OCI-M2 (cell line): ENCODE data around the gene TMEM17.
A peak's percentile ranks its signal among the peaks of the same experiment; 100 is the strongest.

ENCODE experiments used
- DNase-seq: peaks from one replicate; lab custom pipeline; 2025; ENCODE audit not compliant: unreplicated experiment; lab: John Stamatoyannopoulos, UW

TMEM17 gene

DNA sequence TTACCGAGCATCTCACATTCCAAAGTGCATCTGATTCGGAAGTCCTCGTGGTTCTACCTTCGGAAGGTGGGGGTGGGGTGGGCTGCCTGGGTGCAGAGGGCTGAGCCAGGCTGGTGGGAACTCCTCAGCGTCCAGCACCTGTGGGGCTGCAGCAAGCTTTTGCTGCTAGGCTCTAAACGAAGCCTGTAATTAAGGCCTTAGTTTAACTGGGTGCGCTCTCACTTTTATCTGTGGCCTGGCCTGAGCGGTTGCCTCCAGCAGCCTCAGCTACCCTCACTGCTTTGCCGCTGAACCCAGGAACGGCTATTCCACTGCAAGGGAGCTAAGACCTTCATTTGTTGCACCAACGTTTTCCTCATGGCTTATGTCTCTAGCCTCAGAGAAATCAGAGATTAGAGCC is 48.4 kb downstream of the TMEM17 start:
- no peak for DNase-seq

DNA sequence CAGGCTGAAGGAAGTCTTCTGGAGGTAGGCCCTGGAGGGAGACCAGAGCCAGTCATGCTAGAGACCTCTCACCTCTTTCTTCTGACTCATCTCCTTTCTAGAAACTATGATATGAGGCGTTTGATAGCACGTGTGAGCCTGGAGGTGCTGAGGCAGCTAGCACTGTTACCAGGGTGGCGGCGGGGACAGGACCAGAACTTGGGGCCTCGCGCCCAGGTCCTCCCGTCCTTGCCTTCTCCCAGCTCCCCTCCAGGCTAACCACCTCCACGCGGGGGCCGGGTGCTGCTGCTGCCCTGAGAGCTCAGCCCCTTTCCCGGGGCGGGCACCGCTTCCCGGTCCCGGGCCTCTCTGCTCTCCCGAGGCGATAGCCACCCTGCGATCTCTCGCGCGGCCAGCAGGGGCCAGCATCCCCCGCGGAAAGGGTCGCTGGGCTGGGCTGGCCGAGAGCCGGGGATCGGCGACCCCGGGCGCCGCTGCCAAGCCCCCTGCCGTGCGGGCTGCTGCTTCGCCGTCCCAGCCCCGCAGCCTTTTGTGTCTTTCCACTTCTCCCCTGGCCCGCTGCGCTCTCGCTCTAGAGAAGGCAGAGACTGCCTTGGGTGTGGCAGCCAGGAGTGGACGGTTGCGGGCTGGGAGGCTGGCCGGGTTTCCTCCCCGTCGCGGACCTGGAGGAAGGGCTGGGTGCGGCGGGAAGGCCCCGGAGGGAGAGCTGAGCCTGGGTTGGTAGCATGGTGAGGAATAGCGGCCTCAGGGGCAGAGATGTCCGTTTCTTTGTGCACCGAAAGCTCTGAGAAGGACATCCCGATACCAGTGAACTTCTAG is 49.1 kb downstream of the TMEM17 start:
- DNase-seq = peak; percentile 41

DNA sequence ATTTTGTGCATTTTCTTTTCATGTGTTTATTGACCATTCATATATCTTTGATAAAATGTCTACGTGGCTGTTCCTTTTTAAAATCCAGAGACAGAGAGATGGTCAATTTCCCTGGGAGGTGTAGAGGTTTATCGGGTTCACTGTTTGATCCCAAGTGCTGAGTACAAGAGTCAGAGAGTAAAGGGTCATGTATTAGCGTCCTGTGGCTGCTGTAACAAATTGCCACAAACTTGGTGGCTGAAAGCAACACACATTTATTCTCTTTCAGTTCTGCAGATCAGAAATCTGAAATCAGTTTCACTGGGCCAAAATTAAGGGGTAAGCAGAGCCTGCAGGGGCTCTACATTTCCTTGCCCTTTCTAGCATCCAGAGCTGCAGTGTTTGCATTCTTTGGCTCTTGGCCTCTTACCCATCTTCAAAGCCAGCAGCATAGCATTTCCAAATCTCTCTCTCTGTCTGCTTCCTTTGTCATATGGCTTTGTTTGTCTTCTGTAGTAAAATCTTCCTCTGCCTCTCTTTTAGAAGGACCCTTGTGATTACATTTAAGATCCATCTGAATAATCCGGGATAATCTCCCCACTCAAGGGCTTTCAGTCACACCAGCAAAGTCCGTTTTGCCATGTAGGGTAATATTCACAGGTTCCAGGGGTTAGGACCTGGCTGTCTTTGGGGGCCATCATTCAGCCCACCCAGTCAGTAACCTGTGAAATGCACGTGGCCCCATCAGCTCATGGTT is 49.9 kb downstream of the TMEM17 start:
- DNase-seq = no peak

DNA sequence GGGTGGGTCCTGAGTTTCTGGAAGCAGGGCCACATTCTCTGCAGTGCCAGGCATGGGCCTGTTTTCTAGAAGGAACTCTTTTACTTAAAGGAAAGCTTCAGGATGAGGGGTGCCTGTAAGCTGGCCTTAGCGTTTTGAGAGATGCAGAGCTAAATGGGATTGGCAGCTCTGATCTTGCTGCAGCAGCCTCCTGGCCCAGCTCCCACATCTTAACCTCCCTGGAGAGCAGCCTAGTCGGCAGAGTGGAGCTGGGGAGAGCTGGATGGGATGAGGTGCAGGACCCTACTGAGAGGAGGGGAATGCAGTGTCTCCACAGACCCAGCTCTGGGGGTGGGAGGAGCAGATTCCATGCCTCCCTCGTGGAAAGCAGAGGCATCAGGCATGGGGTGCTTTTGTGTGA is 52.0 kb downstream of the TMEM17 start:
- no peak for DNase-seq

DNA sequence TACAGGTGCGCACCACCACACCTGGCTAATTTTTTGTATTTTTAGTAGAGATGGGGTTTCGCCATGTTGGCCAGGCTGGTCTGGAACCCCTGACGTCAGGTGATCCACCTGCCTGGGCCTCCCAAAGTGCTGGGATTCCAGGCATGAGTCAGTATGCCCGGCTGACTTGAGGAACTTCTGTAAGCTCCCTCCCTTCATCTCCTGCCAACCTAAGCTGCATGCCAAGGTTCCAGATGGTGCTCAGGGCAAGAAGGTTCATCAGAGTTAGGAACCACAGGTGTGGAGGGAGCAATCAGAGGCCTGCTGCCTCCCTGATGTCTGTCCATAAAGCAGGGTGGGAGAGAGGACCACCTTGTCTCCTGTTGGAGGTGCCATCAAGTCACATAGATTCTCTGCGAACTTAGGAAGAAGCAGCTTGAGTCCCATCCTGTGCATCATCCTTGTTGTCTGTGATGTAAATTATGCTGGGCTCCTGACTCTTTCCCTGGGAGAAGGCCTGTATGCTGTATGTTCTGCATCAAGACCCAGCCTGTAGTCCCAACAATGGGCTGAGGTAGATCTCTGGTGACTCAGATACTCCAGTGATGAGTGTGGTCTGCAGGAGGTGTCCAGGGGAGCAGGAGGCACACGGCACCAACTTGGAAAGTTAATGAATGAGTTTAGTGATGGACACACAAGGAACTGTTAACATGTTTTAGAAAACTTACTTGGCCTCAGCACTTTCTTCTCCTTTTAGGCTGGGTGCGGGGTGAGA is 53.1 kb downstream of the TMEM17 start:
- no peak for DNase-seq

DNA sequence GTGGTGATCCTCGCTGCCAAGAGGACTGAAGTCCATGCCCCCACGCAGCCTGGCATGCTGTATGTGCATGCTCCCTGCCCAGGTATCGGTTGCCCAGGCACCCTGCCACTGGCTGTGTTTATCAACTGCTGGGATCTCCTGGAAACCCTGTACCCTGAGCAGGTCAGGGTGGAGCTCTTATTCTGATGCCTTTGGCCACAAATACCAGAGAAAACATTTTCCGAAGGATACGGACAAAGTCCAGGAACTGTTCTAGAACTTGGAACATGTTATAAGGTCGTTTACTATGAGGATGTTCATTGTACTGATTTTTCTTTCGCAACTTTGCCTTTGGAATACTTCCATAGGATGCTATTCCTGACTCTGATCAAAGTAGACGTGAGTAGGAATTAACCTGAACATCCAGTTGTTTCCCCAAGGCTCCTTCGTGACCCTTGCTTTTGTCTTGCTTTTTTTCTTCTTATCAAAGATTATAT is 55.2 kb downstream of the TMEM17 start:
- no peak for DNase-seq
